ENCODE measurements around the gene XRCC3.

The XRCC3 gene

DNA sequence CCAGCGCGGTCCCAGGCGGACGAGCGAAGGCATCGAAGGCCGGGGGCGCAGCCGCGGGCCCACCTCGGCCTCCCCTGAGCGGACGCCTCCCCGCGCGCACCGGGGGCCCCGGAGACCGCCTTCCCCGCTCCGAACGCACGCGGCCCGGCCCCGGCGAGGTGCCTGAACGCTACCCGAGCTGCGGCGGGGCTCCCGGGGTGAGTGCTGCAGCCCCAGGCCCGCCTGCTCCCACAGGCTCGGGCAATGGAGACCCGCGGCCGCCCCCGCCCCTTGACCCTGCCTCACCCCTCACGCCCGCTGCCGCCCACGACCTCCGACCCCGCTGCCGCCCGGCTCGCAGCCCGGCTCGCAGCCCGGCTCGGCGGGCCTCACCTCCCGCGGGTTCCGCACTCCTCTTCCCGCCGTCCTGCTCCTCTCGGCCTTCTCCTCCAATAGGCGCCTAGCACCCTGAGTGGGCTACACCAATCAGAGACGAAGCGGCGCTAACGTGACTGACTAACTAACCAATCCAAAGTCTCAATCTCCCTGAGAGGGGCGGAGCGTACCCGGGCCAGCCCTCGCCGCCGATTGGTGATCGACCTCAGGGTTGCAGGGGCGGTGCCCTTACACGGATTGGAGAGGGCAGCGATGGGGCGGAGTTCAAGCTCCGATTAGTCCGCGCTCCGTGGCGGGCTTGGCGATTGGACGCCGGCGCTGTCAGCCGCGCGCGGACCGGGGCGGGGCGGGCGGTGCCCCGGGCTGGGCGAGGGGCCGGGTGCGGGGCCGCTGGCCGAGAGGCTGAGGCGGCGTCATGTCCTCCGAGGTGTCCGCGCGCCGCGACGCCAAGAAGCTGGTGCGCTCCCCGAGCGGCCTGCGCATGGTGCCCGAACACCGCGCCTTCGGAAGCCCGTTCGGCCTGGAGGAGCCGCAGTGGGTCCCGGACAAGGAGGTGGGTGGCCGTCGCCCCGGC lies at the start of gene XRCC3, which contains the start of gene ZFYVE21:
XRCC3 (minus strand) TSS at position 400 of the 949 bp plus-strand sequence. CDS start 4,364 bp downstream, outside the sequence.
ZFYVE21 (plus strand) TSS at position 759 of the 949 bp plus-strand sequence; CDS start at position 791, 32 bp downstream.
- DNase-seq = peak; percentile 98

- DNase-seq = no peak
These were observed 48.7 kb upstream of the XRCC3 start for GRCh38 chr14:103763730-103764488.

DNA sequence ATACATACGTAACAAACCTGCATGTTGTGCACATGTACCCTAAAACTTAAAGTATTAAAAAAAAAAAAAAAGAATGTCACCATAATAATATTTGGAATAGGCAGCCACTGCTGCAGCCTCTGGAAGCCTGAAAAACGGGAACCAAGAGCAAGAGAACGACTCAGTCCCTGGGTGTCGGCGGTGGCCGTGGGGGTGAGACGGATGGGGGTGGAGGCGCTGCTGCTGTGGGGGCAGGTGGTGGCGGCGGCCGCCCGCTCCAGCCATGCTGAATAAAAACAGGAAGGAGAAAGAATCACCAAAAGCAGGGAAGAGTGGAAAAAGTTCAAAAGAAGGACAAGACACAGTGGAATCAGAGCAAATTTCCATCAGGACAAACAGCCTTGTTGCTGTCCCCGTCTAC lies 47.3 kb upstream of the XRCC3 start:
- DNase-seq = no peak

DNA sequence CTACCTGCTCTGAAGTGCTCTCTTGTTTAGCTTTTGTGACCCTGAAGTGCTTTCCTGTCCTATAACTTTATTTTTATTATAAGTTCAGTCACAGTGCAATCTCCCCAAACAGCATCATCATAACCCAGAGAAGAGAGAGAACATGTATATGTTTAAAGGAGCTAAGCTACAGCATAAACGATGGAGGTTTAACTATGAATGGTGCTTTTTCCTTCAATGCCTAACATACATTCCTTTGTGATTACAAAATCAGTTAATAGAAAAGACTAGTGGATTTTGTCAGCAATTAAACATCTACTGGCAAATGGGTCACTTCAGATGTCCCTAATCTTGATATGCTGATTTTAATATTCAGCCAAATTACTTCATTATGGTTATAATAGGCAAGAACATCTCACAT lies 46.8 kb upstream of the XRCC3 start:
- no peak for DNase-seq

GRCh38 chr14:103758059-103758776 lies 43.0 kb upstream of the XRCC3 start:
- DNase-seq = no peak

GRCh38 chr14:103755060-103755459 lies 39.8 kb upstream of the XRCC3 start:
- no peak for DNase-seq

DNA sequence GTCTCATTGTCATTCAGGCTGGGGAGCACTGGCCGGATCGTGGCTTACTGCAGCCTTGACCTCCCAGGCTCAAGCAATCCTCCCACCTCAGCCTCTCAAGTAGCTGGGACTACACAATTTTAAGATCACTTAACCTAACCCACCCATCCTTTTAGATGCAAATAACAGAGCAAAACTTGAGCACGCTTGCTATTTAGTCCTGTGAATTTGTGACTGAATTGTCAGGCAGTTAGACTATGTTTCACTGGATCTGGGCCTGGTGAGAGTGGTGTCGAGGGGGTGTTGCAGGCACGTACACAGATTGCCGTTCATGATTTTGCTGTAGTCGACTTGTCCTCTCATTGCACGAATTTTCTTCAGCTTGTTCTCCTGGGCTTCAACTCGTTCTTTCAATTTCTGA lies 38.5 kb upstream of the XRCC3 start:
- no peak for DNase-seq

DNA sequence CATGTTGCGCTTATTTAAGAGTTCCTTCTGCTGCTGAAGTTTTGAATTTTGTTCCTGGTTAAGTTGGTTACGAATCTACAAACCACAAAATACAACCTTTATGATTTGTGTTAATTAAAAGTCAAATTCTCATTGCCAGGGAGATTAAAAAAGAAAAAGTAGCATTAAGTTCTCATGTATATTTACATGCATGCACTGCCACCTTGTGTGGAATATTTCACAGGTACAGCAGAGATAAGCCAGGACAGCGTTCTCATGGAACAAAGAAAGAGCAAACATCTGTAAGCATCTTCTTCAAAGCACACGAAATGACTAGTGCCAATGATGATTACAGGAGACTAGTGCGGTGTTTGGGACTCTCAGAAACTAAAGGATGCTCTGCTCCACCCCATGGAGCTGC lies 34.6 kb upstream of the XRCC3 start:
- DNase-seq = no peak

- no peak for DNase-seq
These were observed 34.2 kb upstream of the XRCC3 start for GRCh38 chr14:103749452-103749851.

DNA sequence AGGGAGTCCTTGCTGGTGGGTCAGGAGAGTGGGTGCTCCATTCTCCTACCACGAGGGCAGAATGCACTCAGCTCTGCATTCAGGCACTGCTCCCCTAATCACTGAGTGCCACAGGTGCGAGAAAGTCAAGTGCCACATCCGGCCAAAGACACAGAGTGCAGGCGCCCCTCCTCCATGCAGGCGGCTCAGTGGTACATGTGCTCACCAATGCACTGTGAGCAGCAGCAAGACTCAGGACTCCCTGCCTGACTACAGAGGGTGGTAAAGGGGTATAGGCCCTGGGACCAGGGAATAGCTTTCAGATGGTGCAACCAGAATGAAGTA lies 33.2 kb upstream of the XRCC3 start:
- DNase-seq = no peak

DNA sequence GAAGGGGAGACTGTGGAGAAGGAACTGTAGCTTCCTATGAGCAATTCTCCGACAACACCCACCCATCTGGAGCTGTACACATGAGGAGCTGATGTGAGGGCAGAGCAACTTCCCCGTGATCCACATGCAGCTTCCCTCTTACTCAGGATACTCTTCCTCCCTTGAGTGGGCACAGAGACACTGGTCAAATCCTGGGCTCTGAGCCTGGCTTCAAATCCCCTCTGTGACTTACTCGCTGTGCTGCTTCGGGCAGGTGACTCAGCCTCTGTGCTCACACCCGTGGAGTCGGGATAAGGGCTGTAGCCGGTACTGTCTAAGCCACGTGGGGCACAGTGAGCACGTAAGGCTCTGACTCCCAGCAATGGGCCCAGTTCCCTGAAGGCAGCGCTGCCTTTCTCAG lies 31.4 kb upstream of the XRCC3 start:
- no peak for DNase-seq

GRCh38 chr14:103745424-103745823 lies 30.2 kb upstream of the XRCC3 start:
- no peak for DNase-seq

GRCh38 chr14:103744621-103745395 lies 29.6 kb upstream of the XRCC3 start:
- no peak for DNase-seq

GRCh38 chr14:103743691-103744090 lies 28.4 kb upstream of the XRCC3 start:
- DNase-seq = no peak

DNA sequence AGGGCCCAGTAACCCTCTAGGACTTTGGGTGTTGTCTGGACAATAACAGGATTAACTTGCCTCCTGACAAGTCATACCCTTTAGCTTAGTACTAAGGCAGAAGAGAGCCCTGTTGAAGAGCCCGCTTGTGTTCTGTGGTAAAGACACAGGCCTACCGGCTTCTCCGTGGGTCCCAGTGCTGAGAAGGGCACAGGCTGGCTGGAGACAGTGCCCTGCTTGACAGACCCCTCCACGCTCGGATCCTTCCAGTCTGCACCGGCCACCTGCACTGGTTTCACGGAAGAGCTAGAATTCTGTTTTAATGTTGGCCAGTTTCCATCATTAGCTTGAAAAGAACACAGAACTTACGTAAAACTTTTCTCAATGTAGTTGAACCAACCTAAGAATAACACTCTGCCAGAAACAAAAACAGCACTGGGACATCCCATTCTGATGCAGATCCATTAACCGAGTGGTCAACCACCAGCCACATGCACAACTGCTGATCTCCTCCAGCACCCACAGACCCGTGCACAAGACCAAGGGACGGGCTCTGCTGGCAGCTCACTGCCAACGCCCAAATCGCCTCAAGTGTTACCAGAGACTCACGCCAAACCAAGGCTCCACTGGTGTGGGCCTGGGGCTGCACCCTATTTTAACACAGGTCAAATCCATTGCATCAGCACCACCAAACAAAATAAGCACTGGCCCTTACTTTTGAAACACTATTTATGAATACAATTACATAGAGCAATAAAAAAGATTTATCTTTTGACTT lies 27.4 kb upstream of the XRCC3 start:
- DNase-seq = no peak

- no peak for DNase-seq
These were observed 26.6 kb upstream of the XRCC3 start for GRCh38 chr14:103741876-103742275.

DNA sequence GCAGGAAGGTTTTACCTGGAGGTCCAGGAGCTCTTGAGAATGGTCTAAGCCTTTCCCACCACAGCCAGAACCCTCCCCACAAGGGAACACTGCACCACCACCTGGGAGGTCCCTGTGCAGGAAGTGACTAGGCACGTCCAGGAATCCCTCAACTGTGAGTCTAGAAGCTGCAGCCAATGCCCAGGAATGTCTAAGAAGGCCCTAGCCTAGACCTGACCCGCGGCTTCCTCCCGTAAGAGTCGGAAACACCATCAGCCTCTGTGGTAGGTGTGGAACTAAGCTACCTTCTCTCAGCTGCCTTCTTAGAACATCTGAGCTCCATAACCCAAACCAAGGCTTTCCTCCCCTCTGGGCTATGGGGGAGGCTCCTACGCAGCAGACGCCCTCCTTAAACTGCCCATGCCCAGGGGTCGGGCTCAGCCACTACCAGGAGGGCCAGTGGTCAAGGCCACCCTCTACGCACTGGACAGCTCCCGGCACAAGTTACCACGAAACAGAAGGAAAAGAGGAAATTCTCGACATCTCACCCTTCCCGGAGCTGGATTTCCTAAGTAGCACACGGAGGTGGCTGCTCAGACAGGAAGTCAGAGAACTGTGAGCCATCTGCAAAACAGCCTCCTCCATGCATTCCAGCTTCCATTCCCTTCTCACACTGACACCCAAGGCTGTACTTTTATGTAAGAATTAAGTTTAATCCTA lies 25.9 kb upstream of the XRCC3 start:
- no peak for DNase-seq

DNA sequence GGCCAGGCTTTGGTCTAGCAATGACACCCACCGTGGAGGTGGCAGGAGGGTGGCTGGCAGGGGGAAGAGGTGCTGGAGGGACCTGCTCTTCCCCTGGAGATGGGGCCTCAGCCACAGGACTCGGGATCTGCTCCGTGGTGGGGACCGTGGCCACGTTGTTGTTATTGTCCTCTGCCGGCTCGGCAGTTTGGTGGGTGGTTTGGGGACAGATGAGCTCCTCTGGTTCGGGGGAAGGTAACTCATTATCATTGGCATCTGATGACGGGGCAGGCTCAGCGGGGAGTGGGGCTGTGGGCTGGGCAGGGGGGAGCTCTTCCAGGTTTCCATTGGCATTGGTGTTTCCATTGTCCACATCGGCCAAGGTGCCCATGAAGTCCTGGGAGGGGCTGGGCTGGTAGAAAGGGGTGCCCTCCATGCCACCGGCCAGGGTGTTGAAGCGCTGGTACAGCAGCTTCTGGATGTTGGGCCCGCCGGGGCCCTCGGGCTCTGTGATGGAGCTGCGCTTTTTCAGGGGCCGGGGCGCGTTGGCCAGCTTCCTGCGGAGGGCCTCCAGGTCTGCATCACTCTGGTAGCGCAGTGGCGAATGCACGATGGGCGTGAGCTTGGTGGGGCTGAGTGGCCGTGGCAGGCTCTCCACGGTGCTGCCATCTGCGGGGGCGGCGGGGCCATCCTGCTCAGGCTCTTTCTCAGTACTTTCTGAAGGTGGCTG lies 24.7 kb upstream of the XRCC3 start:
- no peak for DNase-seq

GRCh38 chr14:103739466-103739792 lies 24.2 kb upstream of the XRCC3 start:
- no peak for DNase-seq

- no peak for DNase-seq
These were observed 23.6 kb upstream of the XRCC3 start for GRCh38 chr14:103738701-103739451.
